ENCODE measurements around the gene COX17.
A peak's percentile ranks its signal among the peaks of the same experiment; 100 is the strongest.

COX17 gene

DNA sequence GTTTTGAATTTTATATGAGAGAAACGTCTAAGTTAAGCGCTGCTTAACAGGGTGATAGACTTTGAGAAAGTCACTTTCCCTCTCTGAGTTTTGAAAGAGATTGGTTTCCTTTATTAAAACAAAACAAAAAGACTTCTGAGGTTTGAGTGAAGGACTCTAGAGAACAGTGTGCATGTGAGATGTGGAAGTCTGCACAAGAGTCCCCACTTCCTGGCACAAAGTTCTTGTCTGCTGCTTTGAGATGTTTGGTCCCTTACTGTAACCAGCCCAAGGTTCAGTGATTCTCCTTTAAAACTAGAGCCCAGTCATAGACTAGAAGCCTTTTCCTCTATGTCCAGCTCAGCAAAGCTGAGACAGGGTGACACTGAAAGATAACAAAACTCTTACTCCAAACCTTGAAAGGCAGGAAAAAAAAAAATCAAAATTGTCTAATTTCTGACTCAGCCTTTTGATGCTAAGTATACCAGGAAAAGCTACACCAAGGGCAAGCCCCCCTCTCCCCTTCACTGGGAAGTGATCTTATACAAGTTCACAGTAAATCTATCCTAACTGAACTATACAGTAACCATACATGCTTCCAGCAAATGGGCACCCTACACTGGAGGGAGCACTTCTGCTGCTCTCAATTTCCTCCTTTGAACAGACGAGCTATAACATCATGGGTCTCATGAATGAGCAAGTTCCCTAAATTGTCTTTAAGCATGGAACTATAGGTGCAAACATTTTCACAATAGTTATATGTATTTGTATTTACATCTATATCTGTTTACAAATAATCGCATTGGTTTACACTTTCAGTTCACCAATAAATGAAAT, 19.1 kb downstream of the COX17 start:
- no peak overlapping the region for H3K27ac ChIP-seq (ENCODE audit: low read depth, low read length)
- H3K9me3 ChIP-seq (ENCODE audit: insufficient read depth, low read depth, low read length) = no peaks in the 10 kb centered on the region
- no peak overlapping the region for H3K4me3 ChIP-seq (ENCODE audit: low read depth, low read length)
- H3K4ac ChIP-seq (ENCODE audit: low read depth, low read length) = no peak overlapping the region
- no peaks in the 10 kb centered on the region for H3K27me3 ChIP-seq (ENCODE audit: insufficient read depth, low read length)
- DNase-seq = no peak
- H2AFZ ChIP-seq (ENCODE audit: insufficient read depth, low read length, poor library complexity) = no peak overlapping the region
- H3K79me2 ChIP-seq (ENCODE audit: control insufficient read depth, insufficient read depth, low read length, poor library complexity) = peaks cover 17% of the 10 kb centered on the region
- H4K8ac ChIP-seq (ENCODE audit: low read depth, low read length) = no peak overlapping the region
- WGBS (ENCODE audit: extremely low coverage, insufficient coverage, insufficient read length) = 100% methylated on average over 1 of the region's 4 CpGs
- H4K12ac ChIP-seq (ENCODE audit: low read depth, low read length) = no peak overlapping the region
- peaks cover 7 to 14% of the 10 kb centered on the region in 2 experiments for H3K36me3 ChIP-seq (ENCODE audit: control insufficient read depth in 1 of 2, insufficient read depth in 2 of 2, low read length in 2 of 2)
- no peak overlapping the region for H2AK5ac ChIP-seq (ENCODE audit: low read length)
- no peak overlapping the region for H2BK5ac ChIP-seq (ENCODE audit: low read depth, low read length, poor library complexity)
- H3K4me2 ChIP-seq (ENCODE audit: low read length) = peak overlapping the region; percentile 52
- no peak overlapping the region for H3K9ac ChIP-seq (ENCODE audit: low read length)
- no peak overlapping the region for H2BK12ac ChIP-seq (ENCODE audit: low read length)
- peaks cover 33% of the 10 kb centered on the region for H3K79me1 ChIP-seq (ENCODE audit: low read length)
- H4K91ac ChIP-seq (ENCODE audit: low read depth, low read length) = no peak overlapping the region
- H3K18ac ChIP-seq (ENCODE audit: low read length) = no peak overlapping the region
- no peak overlapping the region for H2BK120ac ChIP-seq (ENCODE audit: insufficient read depth, low read length, poor library complexity)
- no peak overlapping the region for H3K14ac ChIP-seq (ENCODE audit: low read length)
- H3K23ac ChIP-seq (ENCODE audit: low read length) = no peak overlapping the region
- H3K4me1 ChIP-seq (ENCODE audit: control insufficient read depth in 1 of 2, insufficient read depth in 2 of 2, low read length in 2 of 2) = peaks cover 24 to 30% of the 10 kb centered on the region in 2 experiments

DNA sequence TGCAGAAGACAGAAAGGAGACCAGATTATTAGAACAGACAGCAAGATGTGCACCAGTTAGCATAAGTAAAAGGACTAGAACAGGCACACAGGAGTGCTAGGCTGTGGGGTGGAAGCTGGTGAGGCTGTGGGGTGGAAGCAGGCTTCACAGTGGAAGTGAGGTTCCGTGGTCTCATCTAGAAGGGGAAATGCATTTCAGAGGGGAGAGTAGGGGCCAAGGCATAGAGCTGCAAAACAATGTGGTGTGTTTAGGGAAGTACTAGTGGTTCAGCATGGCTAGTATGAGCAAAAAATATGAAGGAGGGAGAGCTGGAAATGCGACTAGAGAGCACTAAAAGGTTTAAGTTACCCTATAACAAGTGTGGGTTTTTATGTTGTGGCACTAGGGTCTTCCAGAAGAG, 23.3 kb downstream of the COX17 start:
- WGBS (ENCODE audit: extremely low coverage, insufficient coverage, insufficient read length) = no CpG with 5 or more reads among the region's 2 CpGs
- H3K4me3 ChIP-seq (ENCODE audit: low read depth, low read length) = no peak overlapping the region
- H2BK5ac ChIP-seq (ENCODE audit: low read depth, low read length, poor library complexity) = no peak overlapping the region
- no peak overlapping the region for H2BK120ac ChIP-seq (ENCODE audit: insufficient read depth, low read length, poor library complexity)
- H3K27ac ChIP-seq (ENCODE audit: low read depth, low read length) = no peak overlapping the region
- no peak overlapping the region for H4K91ac ChIP-seq (ENCODE audit: low read depth, low read length)
- no peak overlapping the region for H2AK5ac ChIP-seq (ENCODE audit: low read length)
- H3K14ac ChIP-seq (ENCODE audit: low read length) = no peak overlapping the region
- H3K79me1 ChIP-seq (ENCODE audit: low read length) = peaks cover 4% of the 10 kb centered on the region
- no peak overlapping the region for H3K18ac ChIP-seq (ENCODE audit: low read length)
- peaks cover 13 to 27% of the 10 kb centered on the region in 2 experiments for H3K36me3 ChIP-seq (ENCODE audit: control insufficient read depth in 1 of 2, insufficient read depth in 2 of 2, low read length in 2 of 2)
- no peak overlapping the region for H3K4me2 ChIP-seq (ENCODE audit: low read length)
- H3K9ac ChIP-seq (ENCODE audit: low read length) = no peak overlapping the region
- no peak overlapping the region for H4K12ac ChIP-seq (ENCODE audit: low read depth, low read length)
- H3K4me1 ChIP-seq (ENCODE audit: control insufficient read depth in 1 of 2, insufficient read depth in 2 of 2, low read length in 2 of 2) = peaks cover under 1 to 7% of the 10 kb centered on the region in 2 experiments
- peaks cover under 1% of the 10 kb centered on the region for H3K79me2 ChIP-seq (ENCODE audit: control insufficient read depth, insufficient read depth, low read length, poor library complexity)
- no peak overlapping the region for H2AFZ ChIP-seq (ENCODE audit: insufficient read depth, low read length, poor library complexity)
- no peak for DNase-seq
- H2BK12ac ChIP-seq (ENCODE audit: low read length) = no peak overlapping the region
- peaks cover 2% of the 10 kb centered on the region for H3K9me3 ChIP-seq (ENCODE audit: insufficient read depth, low read depth, low read length)
- no peak overlapping the region for H3K4ac ChIP-seq (ENCODE audit: low read depth, low read length)
- no peak overlapping the region for H3K23ac ChIP-seq (ENCODE audit: low read length)
- no peak overlapping the region for H4K8ac ChIP-seq (ENCODE audit: low read depth, low read length)
- no peaks in the 10 kb centered on the region for H3K27me3 ChIP-seq (ENCODE audit: insufficient read depth, low read length)

DNA sequence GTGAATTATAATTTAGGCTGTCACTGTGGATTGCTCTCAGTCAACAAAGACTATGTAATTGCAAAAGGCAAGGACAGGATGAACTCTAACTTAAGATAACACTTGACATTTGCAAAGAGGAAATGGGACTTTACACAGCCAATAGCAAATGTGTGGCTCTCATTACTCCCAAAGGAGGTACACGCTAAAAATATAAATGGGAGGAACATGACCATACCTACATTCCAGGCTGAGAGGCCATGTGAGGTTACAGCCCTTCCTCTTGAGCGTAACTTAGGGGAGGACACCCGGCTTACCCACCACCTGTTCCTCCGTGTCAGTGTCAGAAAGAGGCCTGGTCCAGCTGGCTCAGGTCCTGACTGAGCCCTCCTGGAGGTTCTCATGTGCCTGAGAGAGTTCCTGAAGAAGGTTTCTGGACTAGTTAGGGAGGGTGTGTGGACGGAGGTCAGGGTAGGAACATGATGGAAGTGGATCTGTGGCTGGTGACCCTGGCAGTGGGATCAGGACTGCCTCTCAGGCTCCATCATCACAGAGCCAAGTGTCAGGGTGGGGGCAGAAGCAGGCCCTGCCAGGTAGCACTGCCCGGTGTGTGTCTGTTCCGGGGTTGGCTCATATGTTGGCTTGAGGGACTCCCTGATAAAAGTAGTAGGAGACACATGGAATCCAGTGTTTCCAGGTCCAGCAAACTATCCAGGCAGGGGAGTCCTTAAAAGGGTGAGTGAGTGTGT, 24.7 kb downstream of the COX17 start:
- no peak overlapping the region for H2BK5ac ChIP-seq (ENCODE audit: low read depth, low read length, poor library complexity)
- H3K9me3 ChIP-seq (ENCODE audit: insufficient read depth, low read depth, low read length) = peaks cover 2% of the 10 kb centered on the region
- no peak overlapping the region for H2AK5ac ChIP-seq (ENCODE audit: low read length)

DNA sequence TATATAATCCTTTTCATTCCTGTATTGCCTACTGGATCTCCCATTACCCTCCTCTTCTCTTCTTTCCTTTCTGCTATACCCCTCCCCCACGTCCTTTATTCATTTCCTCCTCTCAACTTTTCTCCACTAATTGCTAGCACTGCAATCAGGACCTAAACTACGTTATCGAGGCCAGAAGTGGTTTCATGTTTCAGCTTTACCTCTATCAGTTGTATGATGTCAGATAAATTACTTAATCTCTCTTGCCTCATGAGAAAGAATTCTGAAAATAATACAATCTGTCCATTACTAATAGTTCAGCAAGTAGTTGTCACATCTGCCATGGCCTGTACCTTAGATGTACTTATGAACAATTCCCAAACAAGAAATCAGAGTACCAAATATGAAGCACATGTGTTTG, 27.4 kb downstream of the COX17 start:
- WGBS (ENCODE audit: extremely low coverage, insufficient coverage, insufficient read length) = 100% methylated on average over 1 of the region's 3 CpGs
- Histone ChIP-seq H4K91ac (ENCODE audit: low read depth, low read length) (no peak overlapping the region), H3K27ac (ENCODE audit: low read depth, low read length) (no peak overlapping the region), H3K18ac (ENCODE audit: low read length) (no peak overlapping the region), H3K9ac (ENCODE audit: low read length) (no peak overlapping the region), H3K4me1 (ENCODE audit: control insufficient read depth in 1 of 2, insufficient read depth in 2 of 2, low read length in 2 of 2) (no peaks in the 10 kb centered on the region), H3K79me2 (ENCODE audit: control insufficient read depth, insufficient read depth, low read length, poor library complexity) (no peaks in the 10 kb centered on the region), H3K79me1 (ENCODE audit: low read length) (no peaks in the 10 kb centered on the region), H2AFZ (ENCODE audit: insufficient read depth, low read length, poor library complexity) (no peak overlapping the region), H2BK5ac (ENCODE audit: low read depth, low read length, poor library complexity) (no peak overlapping the region), H3K36me3 (ENCODE audit: control insufficient read depth in 1 of 2, insufficient read depth in 2 of 2, low read length in 2 of 2) (peaks cover 22 to 51% of the 10 kb centered on the region in 2 experiments), H3K23ac (ENCODE audit: low read length) (no peak overlapping the region), H4K8ac (ENCODE audit: low read depth, low read length) (no peak overlapping the region), H3K4me3 (ENCODE audit: low read depth, low read length) (no peak overlapping the region), H3K9me3 (ENCODE audit: insufficient read depth, low read depth, low read length) (peaks cover 2% of the 10 kb centered on the region), H2BK120ac (ENCODE audit: insufficient read depth, low read length, poor library complexity) (no peak overlapping the region), H3K14ac (ENCODE audit: low read length) (no peak overlapping the region), H3K4ac (ENCODE audit: low read depth, low read length) (no peak overlapping the region), H2BK12ac (ENCODE audit: low read length) (no peak overlapping the region), H2AK5ac (ENCODE audit: low read length) (no peak overlapping the region), H3K27me3 (ENCODE audit: insufficient read depth, low read length) (no peaks in the 10 kb centered on the region), H4K12ac (ENCODE audit: low read depth, low read length) (no peak overlapping the region), H3K4me2 (ENCODE audit: low read length) (no peak overlapping the region)
- DNase-seq = no peak

More for the DNA sequence above, 24.7 kb downstream of the COX17 start:
- no peak overlapping the region for H2BK12ac ChIP-seq (ENCODE audit: low read length)
- peak overlapping the region; percentile 36 for H3K4me3 ChIP-seq (ENCODE audit: low read depth, low read length)
- no peak overlapping the region for H3K27ac ChIP-seq (ENCODE audit: low read depth, low read length)
- H3K4me1 ChIP-seq (ENCODE audit: control insufficient read depth in 1 of 2, insufficient read depth in 2 of 2, low read length in 2 of 2) = peaks cover 0 to 3% of the 10 kb centered on the region in 2 experiments
- no peak overlapping the region for H3K18ac ChIP-seq (ENCODE audit: low read length)
- no peak overlapping the region for H4K12ac ChIP-seq (ENCODE audit: low read depth, low read length)
- H3K14ac ChIP-seq (ENCODE audit: low read length) = no peak overlapping the region
- H3K4ac ChIP-seq (ENCODE audit: low read depth, low read length) = no peak overlapping the region
- no peak overlapping the region for H3K4me2 ChIP-seq (ENCODE audit: low read length)
- peak overlapping the region; percentile 42 for H3K23ac ChIP-seq (ENCODE audit: low read length)
- H3K79me2 ChIP-seq (ENCODE audit: control insufficient read depth, insufficient read depth, low read length, poor library complexity) = no peaks in the 10 kb centered on the region
- no peak overlapping the region for H2AFZ ChIP-seq (ENCODE audit: insufficient read depth, low read length, poor library complexity)
- no peak overlapping the region for H2BK120ac ChIP-seq (ENCODE audit: insufficient read depth, low read length, poor library complexity)
- H3K79me1 ChIP-seq (ENCODE audit: low read length) = no peaks in the 10 kb centered on the region
- no CpG with 5 or more reads among the region's 7 CpGs for WGBS (ENCODE audit: extremely low coverage, insufficient coverage, insufficient read length)
- no peak overlapping the region for H4K91ac ChIP-seq (ENCODE audit: low read depth, low read length)
- H3K36me3 ChIP-seq (ENCODE audit: control insufficient read depth in 1 of 2, insufficient read depth in 2 of 2, low read length in 2 of 2) = peaks cover 20 to 39% of the 10 kb centered on the region in 2 experiments
- H3K27me3 ChIP-seq (ENCODE audit: insufficient read depth, low read length) = no peaks in the 10 kb centered on the region
- no peak overlapping the region for H4K8ac ChIP-seq (ENCODE audit: low read depth, low read length)
- no peak for DNase-seq
- H3K9ac ChIP-seq (ENCODE audit: low read length) = peak overlapping the region; percentile 27
